Liver (tissue), 9 donors: ENCODE measurements around the gene DDX41. TPM values are rescaled to one million over a fixed set of nuclear protein-coding genes. Genes with fewer than 3 reads are reported as not detected.

Experiments used
- DNase-seq: peaks from one replicate; pipeline ENCODE4 v3.0.0-alpha.2; 2017; ENCODE audit warnings: low spot score
- H3K27ac ChIP-seq, 2 donors: one replicate each; pipeline ENCODE4 v1.7.0; 2013; ENCODE audit warnings: inconsistent platforms in 2 of 2, low read length in 2 of 2, control low read depth in 1 of 2, low read depth in 1 of 2, mild to moderate bottlenecking in 1 of 2
- H3K27me3 ChIP-seq, 4 donors: one replicate each; pipeline versions ENCODE4 v1.6.1 to v1.7.0; 2013; ENCODE audit warnings: low read length in 3 of 4, inconsistent platforms in 1 of 4, mild to moderate bottlenecking in 1 of 4, moderate library complexity in 1 of 4; ENCODE audit not compliant: control insufficient read depth in 4 of 4, insufficient read depth in 4 of 4
- H3K36me3 ChIP-seq, 4 donors: one replicate each; pipeline versions ENCODE4 v1.6.1 to v1.7.0; 2013; ENCODE audit warnings: low read length in 3 of 4, mild to moderate bottlenecking in 3 of 4, low read depth in 1 of 4, moderate library complexity in 1 of 4; ENCODE audit not compliant: control insufficient read depth in 4 of 4, insufficient read depth in 3 of 4
- H3K4me1 ChIP-seq, 4 donors: one replicate each; pipeline versions ENCODE4 v1.6.1 to v1.7.0; 2013; ENCODE audit warnings: low read length in 3 of 4, mild to moderate bottlenecking in 3 of 4, moderate library complexity in 1 of 4; ENCODE audit not compliant: control insufficient read depth in 4 of 4, insufficient read depth in 4 of 4
- H3K4me3 ChIP-seq, 3 donors: one replicate each; pipeline versions ENCODE4 v1.6.1 to v1.7.0; 2013; ENCODE audit warnings: low read length in 3 of 3, control low read depth in 1 of 3, low read depth in 1 of 3, mild to moderate bottlenecking in 1 of 3
- H3K9ac ChIP-seq, 2 donors: one replicate each; pipeline ENCODE4 v1.7.0; 2013; ENCODE audit warnings: low read length in 2 of 2, mild to moderate bottlenecking in 2 of 2, moderate library complexity in 2 of 2, control low read depth in 1 of 2, low read depth in 1 of 2
- H3K9me3 ChIP-seq, 4 donors: one replicate each; pipeline versions ENCODE4 v1.6.1 to v1.7.0; 2013; ENCODE audit warnings: low read length in 3 of 4; ENCODE audit not compliant: control insufficient read depth in 4 of 4
- CTCF ChIP-seq: fragments of 150-350 bp; IDR thresholded peaks from 2 replicates; pipeline ENCODE4 v1.5.1; 2017; ENCODE audit warnings: improper control_type of control experiment, low read depth, low read length; ENCODE audit not compliant: missing input control
- EGR1 ChIP-seq, 2 donors: IDR thresholded peaks; 2 replicates each; pipeline ENCODE4 v1.6.1; 2016 to 2018; ENCODE audit warnings: antibody characterized with exemption in 2 of 2, low read depth in 2 of 2
- FOXA2 ChIP-seq: IDR thresholded peaks from 2 replicates; pipeline ENCODE4 v1.6.1; 2016; ENCODE audit warnings: antibody characterized with exemption
- GABPA ChIP-seq, 2 donors: IDR thresholded peaks in 1 of 2; conservative IDR thresholded peaks in 1 of 2; 2 replicates each; pipeline ENCODE4 v1.6.1; 2016; ENCODE audit warnings: antibody characterized with exemption in 2 of 2, mild to moderate bottlenecking in 1 of 2, moderate library complexity in 1 of 2
- HNF4G ChIP-seq: IDR thresholded peaks from 2 replicates; pipeline ENCODE4 v1.6.1; 2016; ENCODE audit warnings: antibody characterized with exemption
- JUND ChIP-seq, 2 donors: IDR thresholded peaks; 2 replicates each; pipeline ENCODE4 v1.6.1; 2016; ENCODE audit warnings: antibody characterized with exemption in 2 of 2
- NR2F2 ChIP-seq: IDR thresholded peaks from 2 replicates; pipeline ENCODE4 v1.6.1; 2016; ENCODE audit warnings: antibody characterized with exemption
- RAD21 ChIP-seq, 2 donors: IDR thresholded peaks; 2 replicates each; pipeline ENCODE4 v1.6.1; 2016; ENCODE audit warnings: antibody characterized with exemption in 2 of 2, mild to moderate bottlenecking in 2 of 2
- RXRA ChIP-seq, 2 donors: IDR thresholded peaks; 2 replicates each; pipeline ENCODE4 v1.6.1; 2017 to 2018; ENCODE audit warnings: antibody characterized with exemption in 2 of 2, mild to moderate bottlenecking in 1 of 2
- SP1 ChIP-seq: IDR thresholded peaks from 2 replicates; pipeline ENCODE4 v1.6.1; 2018; ENCODE audit warnings: antibody characterized with exemption, mild to moderate bottlenecking
- TAF1 ChIP-seq: conservative IDR thresholded peaks from 2 replicates; pipeline ENCODE4 v1.6.1; 2016; ENCODE audit warnings: antibody characterized with exemption, mild to moderate bottlenecking
- YY1 ChIP-seq: IDR thresholded peaks from 2 replicates; pipeline ENCODE4 v1.6.1; 2016; ENCODE audit warnings: antibody characterized with exemption, mild to moderate bottlenecking
- ZBTB33 ChIP-seq: IDR thresholded peaks from 2 replicates; pipeline ENCODE4 v1.6.1; 2016; ENCODE audit warnings: antibody characterized with exemption
- WGBS: extraction: QIAGEN DNeasy Blood & Tissue Kit; methylation state at CpG from one replicate; pipeline ENCODE4 v1.1.7; 2013; 5-methylcytosine and 5-hydroxymethylcytosine counted together
- polyA plus RNA-seq, 2 donors: library from polyadenylated mRNA; stranded (reverse) in 1 of 2; unstranded in 1 of 2; fragments of 200-250 nt in 1 of 2; fragments of >200 nt in 1 of 2; fragmentation: Nextera tagmentation in 1 of 2; extraction: Ambion mirVana in 1 of 2; gene quantifications; one replicate each; pipeline versions ENCODE4 v1.2.1 to v1.2.3, GENCODE V29; 2013 to 2015
- total RNA-seq, 2 donors: library from RNA; depleted of rRNA; stranded (reverse); fragments of >200 nt; gene quantifications; one replicate each; pipeline ENCODE4 v1.2.3, GENCODE V29; 2014
- TF ChIP-seq, protein P1 (sequence below): IDR thresholded peaks from 2 replicates; pipeline ENCODE4 v1.6.1; 2016; ENCODE audit warnings: antibody characterized with exemption
- TF ChIP-seq, protein P2 (sequence below): IDR thresholded peaks from 2 replicates; pipeline ENCODE4 v1.6.1; 2016; ENCODE audit warnings: antibody characterized with exemption, mild to moderate bottlenecking
- TF ChIP-seq, protein P3 (sequence below): IDR thresholded peaks from 2 replicates; pipeline ENCODE4 v1.6.1; 2016; ENCODE audit warnings: antibody characterized with exemption
- donor health status: healthy.
- donor health status: healthy.
- donor health status: healthy.
- donor health status: healthy.
- donor health status: healthy.

The DDX41 gene
- total and polyA plus RNA-seq, 4 donors: 20.4 to 58.5 (median 45.6) TPM

DNA sequence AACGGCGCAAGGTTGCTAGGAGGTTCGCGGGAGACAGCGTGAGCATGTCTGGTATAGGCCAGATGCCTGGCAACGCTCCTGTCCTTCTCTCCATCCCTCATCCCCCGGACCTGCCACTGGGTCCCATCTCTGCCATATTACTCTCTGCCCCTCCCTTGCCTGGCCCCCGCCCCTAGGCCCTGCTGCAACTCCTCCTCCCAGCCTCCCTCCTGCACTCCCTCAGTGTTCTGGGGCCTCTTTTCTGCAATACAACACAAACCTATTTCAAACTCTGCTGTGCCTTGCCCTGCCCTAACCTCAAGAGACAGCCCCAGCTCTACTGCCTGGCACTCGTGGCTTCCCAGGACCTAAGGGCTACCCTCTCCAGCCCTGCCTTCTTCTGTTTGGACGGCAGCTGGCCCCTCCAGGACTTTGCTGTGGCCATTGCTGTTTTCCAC lies 34.4 kb downstream of the DDX41 start (continued):
- TF ChIP-seq CTCF: no peak

DNA sequence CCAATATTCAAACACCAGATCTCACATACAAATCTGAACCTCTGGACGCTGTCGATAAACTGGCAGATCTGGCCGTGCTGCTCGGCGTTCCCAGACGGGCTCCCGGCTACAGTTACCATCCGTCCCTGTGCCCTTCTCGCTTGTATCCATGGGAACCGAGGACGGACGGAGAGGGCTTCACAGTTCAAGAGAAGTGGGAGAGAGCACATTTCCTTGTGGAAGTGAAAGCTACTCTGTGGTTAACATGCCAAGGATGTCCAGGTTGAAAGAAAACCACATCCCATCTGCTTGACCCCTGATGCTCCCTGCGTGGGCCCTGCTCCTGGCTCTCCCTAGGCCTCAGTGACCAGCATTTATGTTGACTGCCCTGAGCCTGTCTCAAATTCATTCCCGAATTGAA lies 37.0 kb downstream of the DDX41 start:
- no peaks in the 10 kb centered on the region for H3K27me3 ChIP-seq
- no peak overlapping the region for H3K9ac ChIP-seq
- TF ChIP-seq RXRA (IDR thresholded peaks at IDR 0.05) (no peak), GABPA (IDR thresholded peaks at IDR 0.05 in 1 of 2, conservative IDR thresholded peaks at IDR 0.05 in 1 of 2) (no peak), CTCF (no peak), YY1 (no peak), JUND (IDR thresholded peaks at IDR 0.05) (no peak), ZBTB33 (no peak), SP1 (no peak), RAD21 (IDR thresholded peaks at IDR 0.05) (no peak), EGR1 (IDR thresholded peaks at IDR 0.05; ENCODE audit: low read depth in 2 of 2) (no peak), FOXA2 (no peak), NR2F2 (no peak), TAF1 (no peak), HNF4G (no peak)
- TF ChIP-seq, protein P1, sequence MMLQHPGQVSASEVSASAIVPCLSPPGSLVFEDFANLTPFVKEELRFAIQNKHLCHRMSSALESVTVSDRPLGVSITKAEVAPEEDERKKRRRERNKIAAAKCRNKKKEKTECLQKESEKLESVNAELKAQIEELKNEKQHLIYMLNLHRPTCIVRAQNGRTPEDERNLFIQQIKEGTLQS: no peak
- TF ChIP-seq, protein P2, sequence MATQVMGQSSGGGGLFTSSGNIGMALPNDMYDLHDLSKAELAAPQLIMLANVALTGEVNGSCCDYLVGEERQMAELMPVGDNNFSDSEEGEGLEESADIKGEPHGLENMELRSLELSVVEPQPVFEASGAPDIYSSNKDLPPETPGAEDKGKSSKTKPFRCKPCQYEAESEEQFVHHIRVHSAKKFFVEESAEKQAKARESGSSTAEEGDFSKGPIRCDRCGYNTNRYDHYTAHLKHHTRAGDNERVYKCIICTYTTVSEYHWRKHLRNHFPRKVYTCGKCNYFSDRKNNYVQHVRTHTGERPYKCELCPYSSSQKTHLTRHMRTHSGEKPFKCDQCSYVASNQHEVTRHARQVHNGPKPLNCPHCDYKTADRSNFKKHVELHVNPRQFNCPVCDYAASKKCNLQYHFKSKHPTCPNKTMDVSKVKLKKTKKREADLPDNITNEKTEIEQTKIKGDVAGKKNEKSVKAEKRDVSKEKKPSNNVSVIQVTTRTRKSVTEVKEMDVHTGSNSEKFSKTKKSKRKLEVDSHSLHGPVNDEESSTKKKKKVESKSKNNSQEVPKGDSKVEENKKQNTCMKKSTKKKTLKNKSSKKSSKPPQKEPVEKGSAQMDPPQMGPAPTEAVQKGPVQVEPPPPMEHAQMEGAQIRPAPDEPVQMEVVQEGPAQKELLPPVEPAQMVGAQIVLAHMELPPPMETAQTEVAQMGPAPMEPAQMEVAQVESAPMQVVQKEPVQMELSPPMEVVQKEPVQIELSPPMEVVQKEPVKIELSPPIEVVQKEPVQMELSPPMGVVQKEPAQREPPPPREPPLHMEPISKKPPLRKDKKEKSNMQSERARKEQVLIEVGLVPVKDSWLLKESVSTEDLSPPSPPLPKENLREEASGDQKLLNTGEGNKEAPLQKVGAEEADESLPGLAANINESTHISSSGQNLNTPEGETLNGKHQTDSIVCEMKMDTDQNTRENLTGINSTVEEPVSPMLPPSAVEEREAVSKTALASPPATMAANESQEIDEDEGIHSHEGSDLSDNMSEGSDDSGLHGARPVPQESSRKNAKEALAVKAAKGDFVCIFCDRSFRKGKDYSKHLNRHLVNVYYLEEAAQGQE: no peak
- TF ChIP-seq, protein P3, sequence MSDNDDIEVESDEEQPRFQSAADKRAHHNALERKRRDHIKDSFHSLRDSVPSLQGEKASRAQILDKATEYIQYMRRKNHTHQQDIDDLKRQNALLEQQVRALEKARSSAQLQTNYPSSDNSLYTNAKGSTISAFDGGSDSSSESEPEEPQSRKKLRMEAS: no peak
- peak overlapping the region; percentile 42 to 48 for H3K27ac ChIP-seq
- 30% methylated on average over 14 of the region's 14 CpGs for WGBS
- H3K36me3 ChIP-seq: no peaks in the 10 kb centered on the region
- H3K9me3 ChIP-seq: no peaks in the 10 kb centered on the region
- no peak for DNase-seq
- peaks cover 5 to 19% (median 15%) of the 10 kb centered on the region in 4 donors for H3K4me1 ChIP-seq
- no peak overlapping the region for H3K4me3 ChIP-seq
